Uterus (tissue), 4 donors: Measurements from ENCODE around the gene DOK7. TPM values are rescaled to one million over a fixed set of nuclear protein-coding genes. Genes with fewer than 3 reads are reported as not detected.

ENCODE experiments used
- DNase-seq, 2 donors: peaks; one replicate each; pipeline ENCODE4 v3.0.0-alpha.2; 2019 to 2020
- H3K27ac ChIP-seq, 2 donors: fragments of 200-600 bp; sonication (generic); 1 replicate in 1 of 2; 2 replicates in 1 of 2; pipeline ENCODE4 v1.5.1; 2016 to 2018
- H3K27me3 ChIP-seq, 2 donors: fragments of 200-600 bp; sonication (generic); one replicate each; pipeline ENCODE4 v1.5.1; 2018 to 2019; ENCODE audit warnings: control low read depth in 1 of 2
- H3K36me3 ChIP-seq, 2 donors: fragments of 200-600 bp; sonication (generic); one replicate each; pipeline ENCODE4 v1.5.1; 2019; ENCODE audit warnings: control low read depth in 1 of 2
- H3K4me1 ChIP-seq, 2 donors: fragments of 200-600 bp; sonication (generic); one replicate each; pipeline ENCODE4 v1.5.1; 2018 to 2019; ENCODE audit warnings: control low read depth in 1 of 2
- H3K4me3 ChIP-seq, 2 donors: fragments of 200-600 bp; sonication (generic); 1 replicate in 1 of 2; 2 replicates in 1 of 2; pipeline ENCODE4 v1.5.1; 2018 to 2019; ENCODE audit warnings: mild to moderate bottlenecking in 1 of 2
- H3K9me3 ChIP-seq, 2 donors: fragments of 200-600 bp; sonication (generic); one replicate each; pipeline ENCODE4 v1.5.1; 2019; ENCODE audit warnings: control low read depth in 1 of 2
- CTCF ChIP-seq, 4 experiments: fragments of 200-600 bp in 2 of 4; fragments of 450-650 bp in 2 of 4; sonication (generic) in 2 of 4; IDR thresholded peaks; one replicate each; pipeline ENCODE4 v1.5.1; 2016 to 2019; ENCODE audit warnings: antibody characterized with exemption in 4 of 4, mild to moderate bottlenecking in 2 of 4, moderate library complexity in 1 of 4
- POLR2A ChIP-seq, 2 donors: fragments of 450-650 bp; IDR thresholded peaks; one replicate each; pipeline ENCODE4 v1.6.1; 2016; ENCODE audit warnings: antibody characterized with exemption in 2 of 2, mild to moderate bottlenecking in 1 of 2, moderate library complexity in 1 of 2
- intact Hi-C: fragments of 100-400 bp; cut with DNase I; formaldehyde crosslinking; loops from one replicate; pipeline ENCODE4 v1.15.1; 2023; ENCODE audit warnings: low total_unique reads
- total RNA-seq, 4 donors: library from RNA; depleted of rRNA in 3 of 4; stranded (reverse); fragments of >200 nt in 3 of 4; gene quantifications; one replicate each; pipeline versions ENCODE4 v1.1.0 to v1.2.4, GENCODE V29; 2014 to 2023
- donor health status: DM: yes; HTN: yes; CAD: no.

Gene DOK7
- total RNA-seq, 4 donors from 2014 or later = 0.26 to 3.9 (median 0.85) TPM; not detected in 1

- intact Hi-C loops = no loop called here
- DNase-seq = no peak
- Histone ChIP-seq H3K4me3 (no peak overlapping the region), H3K4me1 (no peaks in the 10 kb centered on the region), H3K9me3 (no peaks in the 10 kb centered on the region), H3K27me3 (no peaks in the 10 kb centered on the region), H3K27ac (no peak overlapping the region), H3K36me3 (no peaks in the 10 kb centered on the region)
- TF ChIP-seq POLR2A (IDR thresholded peaks at IDR 0.05) (no peak), CTCF (IDR thresholded peaks at IDR 0.05) (no peak)
Observed at GRCh38 chr4:3443750-3444309, 19.3 kb upstream of the DOK7 start.

DNA sequence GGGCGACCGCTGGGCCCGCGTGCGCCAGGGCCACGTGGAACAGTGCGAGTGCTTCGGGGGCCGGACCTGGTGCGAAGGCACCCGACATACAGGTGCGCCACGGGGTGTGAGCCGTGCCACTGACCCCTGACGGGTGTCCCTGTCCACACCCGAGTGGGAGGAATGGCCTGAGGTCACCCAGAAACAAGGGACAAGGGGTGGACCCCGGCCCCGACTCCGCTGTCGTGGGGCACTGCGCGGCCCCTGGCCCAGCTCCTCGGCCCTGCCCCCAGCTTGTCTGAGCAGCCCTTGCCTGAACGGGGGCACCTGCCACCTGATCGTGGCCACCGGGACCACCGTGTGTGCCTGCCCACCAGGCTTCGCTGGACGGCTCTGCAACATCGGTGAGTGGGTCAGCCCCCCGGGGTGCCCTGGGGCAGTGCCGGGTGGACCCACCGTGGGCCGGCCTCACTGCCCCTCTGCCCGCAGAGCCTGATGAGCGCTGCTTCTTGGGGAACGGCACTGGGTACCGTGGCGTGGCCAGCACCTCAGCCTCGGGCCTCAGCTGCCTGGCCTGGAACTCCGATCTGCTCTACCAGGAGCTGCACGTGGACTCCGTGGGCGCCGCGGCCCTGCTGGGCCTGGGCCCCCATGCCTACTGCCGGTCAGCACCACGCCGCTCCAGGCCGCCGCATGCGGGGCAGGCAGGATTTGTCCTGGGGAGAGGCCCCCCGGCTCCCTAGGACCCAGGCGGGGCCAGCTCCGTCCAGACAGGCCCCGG lies 18.6 kb upstream of the DOK7 start:
- intact Hi-C loops = no loop called here
- Histone ChIP-seq H3K36me3 (no peaks in the 10 kb centered on the region), H3K4me1 (no peaks in the 10 kb centered on the region), H3K27ac (no peak overlapping the region), H3K27me3 (no peaks in the 10 kb centered on the region), H3K9me3 (no peaks in the 10 kb centered on the region), H3K4me3 (no peak overlapping the region)
- TF ChIP-seq CTCF (IDR thresholded peaks at IDR 0.05) (no peak), POLR2A (IDR thresholded peaks at IDR 0.05) (no peak)
- DNase-seq = no peak

DNA sequence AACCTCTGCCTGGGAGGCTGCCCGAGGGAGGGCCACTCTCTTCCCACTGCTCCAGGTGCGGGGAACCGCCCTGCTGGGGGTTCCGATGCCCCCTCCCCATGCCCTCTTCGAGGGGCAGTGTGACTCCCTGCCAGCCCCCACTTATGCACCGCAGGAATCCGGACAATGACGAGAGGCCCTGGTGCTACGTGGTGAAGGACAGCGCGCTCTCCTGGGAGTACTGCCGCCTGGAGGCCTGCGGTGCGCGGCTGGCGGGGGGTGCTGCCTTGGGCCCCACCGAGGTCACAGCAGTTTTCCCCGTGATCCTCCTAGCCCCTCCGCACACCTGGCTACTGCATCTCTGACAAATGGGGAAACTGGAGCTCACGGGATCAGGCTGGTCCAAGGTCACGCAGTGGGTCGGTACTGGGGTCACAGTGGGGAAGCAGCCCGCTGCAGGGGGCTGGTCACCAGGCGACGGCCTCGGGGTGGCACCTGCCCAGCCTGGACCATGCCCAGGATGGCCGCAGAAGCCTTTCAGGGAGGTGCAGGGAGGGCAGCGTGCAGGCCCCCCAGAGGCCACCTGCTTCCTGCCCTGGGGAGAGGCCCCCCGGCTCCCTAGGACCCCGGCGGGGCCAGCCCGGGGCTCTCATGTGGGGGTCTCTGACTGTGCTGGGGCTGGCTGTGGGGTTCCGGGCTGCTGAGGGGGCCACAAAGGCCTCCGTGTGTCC lies 17.8 kb upstream of the DOK7 start:
- no peak for DNase-seq
- intact Hi-C loops = no loop called here
- TF ChIP-seq CTCF (IDR thresholded peaks at IDR 0.05) = no peak
- TF ChIP-seq POLR2A (IDR thresholded peaks at IDR 0.05) = no peak
- H3K27ac ChIP-seq = no peak overlapping the region
- H3K4me3 ChIP-seq = no peak overlapping the region
- H3K4me1 ChIP-seq = no peaks in the 10 kb centered on the region
- no peaks in the 10 kb centered on the region for H3K27me3 ChIP-seq
- no peaks in the 10 kb centered on the region for H3K9me3 ChIP-seq
- H3K36me3 ChIP-seq = no peaks in the 10 kb centered on the region

DNA sequence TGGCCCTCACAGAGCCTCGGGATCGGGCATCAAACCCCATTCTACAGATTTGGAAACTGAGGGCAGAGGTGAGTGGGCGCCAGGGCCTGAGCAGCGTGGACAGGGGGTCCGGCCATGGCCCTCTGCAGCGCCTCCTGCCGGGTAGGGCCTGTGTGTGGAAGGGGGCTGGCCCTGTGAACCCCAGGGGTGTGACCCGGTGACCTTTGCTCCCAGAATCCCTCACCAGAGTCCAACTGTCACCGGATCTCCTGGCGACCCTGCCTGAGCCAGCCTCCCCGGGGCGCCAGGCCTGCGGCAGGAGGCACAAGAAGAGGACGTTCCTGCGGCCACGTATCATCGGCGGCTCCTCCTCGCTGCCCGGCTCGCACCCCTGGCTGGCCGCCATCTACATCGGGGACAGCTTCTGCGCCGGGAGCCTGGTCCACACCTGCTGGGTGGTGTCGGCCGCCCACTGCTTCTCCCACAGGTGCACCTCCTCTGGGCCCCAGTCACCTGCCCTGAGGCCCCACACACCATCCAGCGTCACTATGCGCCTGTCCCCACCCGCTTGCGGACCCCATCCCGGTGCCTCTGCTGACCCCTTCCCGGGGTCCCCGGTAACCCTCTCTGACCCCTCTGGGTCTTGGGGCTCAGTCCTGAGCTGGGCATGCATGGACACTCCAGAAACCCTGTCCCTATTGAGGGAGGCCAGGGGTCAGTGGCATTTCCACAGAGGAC lies 17.1 kb upstream of the DOK7 start:
- TF ChIP-seq CTCF (IDR thresholded peaks at IDR 0.05) (no peak), POLR2A (IDR thresholded peaks at IDR 0.05) (no peak)
- Histone ChIP-seq H3K27ac (no peak overlapping the region), H3K4me1 (no peaks in the 10 kb centered on the region), H3K9me3 (no peaks in the 10 kb centered on the region), H3K4me3 (no peak overlapping the region), H3K36me3 (no peaks in the 10 kb centered on the region), H3K27me3 (no peaks in the 10 kb centered on the region)
- intact Hi-C loops = no loop called here
- no peak for DNase-seq
